Mesangial cell (primary cell): ENCODE results near the gene SHISA2. TPM values are rescaled to one million over a fixed set of nuclear protein-coding genes. Genes with fewer than 3 reads are reported as not detected.

Source experiments
- total RNA-seq: library from RNA; depleted of rRNA; stranded (reverse); fragments of >200 nt; gene quantifications from 2 replicates; pipeline ENCODE4 v1.2.3, GENCODE V29; 2015

SHISA2 gene
- 88.2 and 119 TPM in 2 replicates for total RNA-seq

GRCh38 chr13:26051657-26052311, at the start of gene SHISA2:
SHISA2 (minus strand) TSS chr13:26052016; CDS start chr13:26050975, 1,041 bp downstream.

Other genes starting within 250 kb of the SHISA2 start
- 12.8 and 13.0 TPM in 2 replicates for gene RNF6, start 170.3 kb upstream of the SHISA2 start, total RNA-seq
- 13.7 and 15.2 TPM in 2 replicates for gene CDK8, start 202.1 kb upstream of the SHISA2 start, total RNA-seq